D721Med (cell line): ENCODE results near the gene FYN.

Source experiments
- DNase-seq: peaks from one replicate; pipeline ENCODE4 v3.0.0; 2011; ENCODE audit warnings: low spot score; ENCODE audit not compliant: insufficient read length
- FAIRE-seq: peaks from 2 replicates; lab custom pipeline; 2011; peaks lifted over from hg19 to GRCh38; lab: Jason Lieb, UNC
- CTCF ChIP-seq: IDR thresholded peaks from 2 replicates; pipeline ENCODE4 v1.5.1; 2012; ENCODE audit warnings: mild to moderate bottlenecking, control low read depth; ENCODE audit not compliant: insufficient read depth; ENCODE audit errors: missing control alignments

Gene FYN

GRCh38 chr6:111663692-111664564, 209.3 kb downstream of the FYN start:
- FAIRE-seq: no peak

GRCh38 chr6:111662794-111663593, 210.3 kb downstream of the FYN start:
- TF ChIP-seq CTCF: no peak
- FAIRE-seq (no peak), DNase-seq (no peak)

More at GRCh38 chr6:111663692-111664564, 209.3 kb downstream of the FYN start:
- no peak for TF ChIP-seq CTCF
- DNase-seq: no peak

GRCh38 chr6:111662072-111662793, 211.0 kb downstream of the FYN start:
- DNase-seq (no peak), FAIRE-seq (no peak)
- no peak for TF ChIP-seq CTCF

- TF ChIP-seq CTCF: no peak
- DNase-seq (no peak), FAIRE-seq (no peak)
These were observed 211.7 kb downstream of the FYN start for GRCh38 chr6:111661541-111662061.

GRCh38 chr6:111660531-111660930, 212.7 kb downstream of the FYN start:
- no peak for TF ChIP-seq CTCF
- FAIRE-seq: no peak
- no peak for DNase-seq

GRCh38 chr6:111658462-111659154, 214.6 kb downstream of the FYN start:
- no peak for TF ChIP-seq CTCF
- DNase-seq (no peak), FAIRE-seq (no peak)
